CD4-positive, CD25-positive, alpha-beta regulatory T cell (primary cell): ENCODE measurements around the gene SEMA4F. TPM values are rescaled to one million over a fixed set of nuclear protein-coding genes. Genes with fewer than 3 reads are reported as not detected.

Experiments
- ATAC-seq, 2 donors: fragments of 150-1000 bp; cut with Tn5 transposase; one replicate each; pipeline ENCODE4 v1.10.0; 2021; ENCODE audit warnings: low read depth in 2 of 2, moderate number of reproducible peaks in 2 of 2, moderate library complexity in 1 of 2
- DNase-seq, 3 donors: peaks; one replicate each; pipeline versions ENCODE4 v3.0.0 to v3.0.0-alpha.2; 2012 to 2022; ENCODE audit warnings: mixed read lengths in 1 of 3
- H3K27ac ChIP-seq: one replicate; pipeline ENCODE4 v1.7.0; 2013; ENCODE audit warnings: mild to moderate bottlenecking, low read length; ENCODE audit not compliant: insufficient read depth, poor library complexity, severe bottlenecking
- H3K27me3 ChIP-seq: one replicate; pipeline ENCODE4 v1.7.0; 2013; ENCODE audit warnings: low read length; ENCODE audit not compliant: control insufficient read depth, insufficient read depth
- H3K36me3 ChIP-seq: one replicate; pipeline ENCODE4 v1.7.0; 2013; ENCODE audit warnings: mild to moderate bottlenecking, low read length, moderate library complexity; ENCODE audit not compliant: control insufficient read depth, insufficient read depth
- H3K4me1 ChIP-seq: 2 replicates; pipeline ENCODE4 v1.7.0; 2013; ENCODE audit warnings: mild to moderate bottlenecking, low read length; ENCODE audit not compliant: insufficient read depth, control insufficient read depth, poor library complexity, severe bottlenecking
- H3K4me3 ChIP-seq: one replicate; pipeline ENCODE4 v1.7.0; 2013; ENCODE audit warnings: low read depth, mild to moderate bottlenecking, low read length, moderate library complexity
- H3K9me3 ChIP-seq, 2 experiments: 1 replicate in 1 of 2; 2 replicates in 1 of 2; pipeline ENCODE4 v1.7.0; 2013; ENCODE audit warnings: low read length in 2 of 2, mild to moderate bottlenecking in 1 of 2, moderate library complexity in 1 of 2; ENCODE audit not compliant: control insufficient read depth in 2 of 2
- H3K27ac Mint-ChIP-seq, 3 donors: one replicate each; pipeline ENCODE4 v1.8.0; 2020 to 2022; ENCODE audit warnings: mild to moderate bottlenecking in 3 of 3, mixed read lengths in 3 of 3, moderate library complexity in 2 of 3
- H3K27me3 Mint-ChIP-seq: one replicate; pipeline ENCODE4 v1.8.0; 2022; ENCODE audit warnings: mild to moderate bottlenecking, mixed read lengths
- H3K36me3 Mint-ChIP-seq: one replicate; pipeline ENCODE4 v1.8.0; 2020; ENCODE audit warnings: mixed read lengths
- H3K4me1 Mint-ChIP-seq, 4 donors: one replicate each; pipeline ENCODE4 v1.8.0; 2020 to 2022; ENCODE audit warnings: mixed read lengths in 4 of 4, mild to moderate bottlenecking in 1 of 4
- H3K4me3 Mint-ChIP-seq, 4 donors: one replicate each; pipeline ENCODE4 v1.8.0; 2020 to 2022; ENCODE audit warnings: mild to moderate bottlenecking in 4 of 4, mixed read lengths in 4 of 4, moderate library complexity in 3 of 4
- H3K9me3 Mint-ChIP-seq, 7 donors: one replicate each; pipeline ENCODE4 v1.8.0; 2020 to 2022; ENCODE audit warnings: mixed read lengths in 7 of 7, mild to moderate bottlenecking in 3 of 7, moderate library complexity in 2 of 7
- polyA plus RNA-seq, 4 donors: library from polyadenylated mRNA; unstranded; fragments of 300-500 nt; fragmentation: Illumina TruSeq; gene quantifications; one replicate each; pipeline ENCODE4 v1.2.3, GENCODE V29; 2021
- total RNA-seq: library from RNA; stranded (reverse); gene quantifications from one replicate; pipeline ENCODE4 v1.2.3, GENCODE V29; 2022

SEMA4F gene
- total and polyA plus RNA-seq, 5 donors from 2014 or later = 7.3 to 11.1 (median 9.2) TPM

DNA sequence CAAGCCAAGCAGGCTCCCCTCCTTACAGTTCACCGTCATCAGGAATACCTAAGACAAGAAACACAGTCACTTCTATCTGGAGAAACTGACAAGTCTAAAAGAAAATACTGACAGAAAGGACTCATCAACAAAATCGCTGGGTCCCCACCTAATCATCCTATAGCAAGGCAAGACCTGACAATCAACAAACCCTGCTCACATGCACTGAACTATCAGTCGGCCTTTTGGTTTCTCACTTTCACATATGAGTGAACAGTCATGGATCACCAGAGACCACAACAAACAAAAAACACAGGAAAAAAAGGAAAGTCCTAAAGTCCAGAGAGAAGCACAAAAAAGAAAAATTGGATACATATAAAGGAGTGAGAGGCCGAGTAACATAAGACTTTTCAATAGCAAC is 70.4 kb downstream of the SEMA4F start:
- Mint-ChIP-seq H3K27ac (no peak overlapping the region), H3K27me3 (peaks cover 25% of the 10 kb centered on the region), H3K4me1 (no peaks in the 10 kb centered on the region), H3K4me3 (no peak overlapping the region), H3K36me3 (no peaks in the 10 kb centered on the region), H3K9me3 (no peaks in the 10 kb centered on the region)
- H3K27me3 ChIP-seq = peaks cover 13% of the 10 kb centered on the region
- DNase-seq (no peak), ATAC-seq (no peak)
- H3K27ac ChIP-seq = no peak overlapping the region
- no peaks in the 10 kb centered on the region for H3K36me3 ChIP-seq
- H3K4me3 ChIP-seq = no peak overlapping the region
- H3K9me3 ChIP-seq = no peaks in the 10 kb centered on the region
- H3K4me1 ChIP-seq = no peaks in the 10 kb centered on the region

DNA sequence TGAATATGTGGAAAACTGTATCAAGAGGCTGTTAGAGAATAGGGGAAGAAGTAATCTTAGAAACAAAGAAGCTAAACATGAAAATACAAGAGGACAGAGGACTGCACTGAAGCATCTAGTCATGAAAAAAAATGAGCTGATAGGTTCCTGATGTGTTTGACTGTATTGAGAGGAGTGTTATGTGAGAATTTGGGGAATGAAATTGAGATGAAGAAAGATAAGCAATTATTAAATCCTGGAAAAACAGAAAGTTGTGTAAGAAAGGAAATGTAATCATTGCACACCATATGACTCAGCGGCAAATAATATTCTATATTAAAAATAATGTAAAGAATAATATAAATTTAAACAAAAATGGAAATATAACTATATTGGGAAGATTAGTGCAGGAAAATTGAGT is 71.2 kb downstream of the SEMA4F start:
- H3K36me3 ChIP-seq = no peaks in the 10 kb centered on the region
- DNase-seq (no peak), ATAC-seq (no peak)
- no peak overlapping the region for H3K4me3 Mint-ChIP-seq
- no peaks in the 10 kb centered on the region for H3K9me3 ChIP-seq
- no peaks in the 10 kb centered on the region for H3K4me1 ChIP-seq
- H3K27ac Mint-ChIP-seq = no peak overlapping the region
- H3K4me1 Mint-ChIP-seq = no peaks in the 10 kb centered on the region
- H3K27me3 ChIP-seq = peaks cover 12% of the 10 kb centered on the region
- H3K36me3 Mint-ChIP-seq = no peaks in the 10 kb centered on the region
- H3K27ac ChIP-seq = no peak overlapping the region
- no peaks in the 10 kb centered on the region for H3K9me3 Mint-ChIP-seq
- no peak overlapping the region for H3K4me3 ChIP-seq
- peaks cover 27% of the 10 kb centered on the region for H3K27me3 Mint-ChIP-seq

DNA sequence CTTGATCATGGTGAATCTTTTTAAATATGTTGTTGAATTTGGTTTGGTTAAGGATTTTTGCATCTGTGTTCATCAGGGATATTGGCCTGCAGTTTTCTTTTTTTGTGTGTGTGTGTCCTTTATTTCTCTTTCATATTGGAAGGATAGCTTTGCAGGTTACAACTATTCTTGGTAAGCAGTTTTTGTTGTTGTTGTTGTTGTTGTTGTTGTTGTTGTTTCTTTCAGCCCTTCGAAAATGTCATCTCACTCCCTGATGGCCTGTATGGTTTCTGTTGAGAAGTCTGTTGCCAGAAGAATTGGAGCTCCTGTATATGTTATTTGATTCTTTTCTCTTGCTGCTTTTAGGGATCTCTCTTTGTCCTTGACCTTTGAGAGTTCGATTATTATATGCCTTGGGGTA is 74.8 kb downstream of the SEMA4F start:
- Histone ChIP-seq H3K4me3 (no peak overlapping the region), H3K27ac (no peak overlapping the region), H3K27me3 (peaks cover 21% of the 10 kb centered on the region), H3K4me1 (no peaks in the 10 kb centered on the region), H3K36me3 (no peaks in the 10 kb centered on the region), H3K9me3 (no peaks in the 10 kb centered on the region)
- no peak for DNase-seq
- H3K27ac Mint-ChIP-seq = no peak overlapping the region
- no peak overlapping the region for H3K4me3 Mint-ChIP-seq
- no peaks in the 10 kb centered on the region for H3K4me1 Mint-ChIP-seq
- peaks cover 32% of the 10 kb centered on the region for H3K27me3 Mint-ChIP-seq
- no peak for ATAC-seq
- H3K9me3 Mint-ChIP-seq = peaks cover 0 to 4% (median 0%) of the 10 kb centered on the region in 7 donors
- no peaks in the 10 kb centered on the region for H3K36me3 Mint-ChIP-seq

DNA sequence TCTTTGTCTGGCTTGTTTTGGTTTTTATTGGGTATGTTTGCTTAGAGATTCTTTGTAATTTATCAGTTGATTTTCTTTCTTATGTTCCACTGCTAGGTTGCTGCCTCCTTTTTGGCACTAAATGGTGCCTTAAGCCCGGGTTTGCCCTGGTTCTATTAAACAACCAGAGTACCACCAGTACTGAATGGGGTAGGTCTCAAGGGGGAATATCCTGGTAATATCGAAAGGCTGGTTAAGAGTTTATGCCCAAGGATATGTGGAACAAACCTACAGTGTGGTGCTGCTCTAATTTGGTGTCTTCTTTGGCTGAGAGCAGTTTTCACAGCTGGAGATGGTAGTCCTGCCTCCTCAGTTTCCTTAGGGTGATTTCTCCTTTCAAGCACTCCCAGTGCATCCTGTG is 76.5 kb downstream of the SEMA4F start:
- Histone ChIP-seq H3K27ac (no peak overlapping the region), H3K4me1 (no peaks in the 10 kb centered on the region), H3K9me3 (no peaks in the 10 kb centered on the region), H3K27me3 (peaks cover 23% of the 10 kb centered on the region), H3K4me3 (no peak overlapping the region), H3K36me3 (no peaks in the 10 kb centered on the region)
- Mint-ChIP-seq H3K4me3 (no peak overlapping the region), H3K9me3 (peaks cover 0 to 4% (median 0%) of the 10 kb centered on the region in 7 donors), H3K4me1 (peaks cover 0 to 3% (median 0%) of the 10 kb centered on the region in 4 donors), H3K27me3 (peaks cover 33% of the 10 kb centered on the region), H3K36me3 (no peaks in the 10 kb centered on the region), H3K27ac (no peak overlapping the region)
- DNase-seq = no peak
- ATAC-seq = no peak

Other genes starting within 250 kb of the SEMA4F start
- gene C2orf81, start 232.6 kb upstream of the SEMA4F start, total RNA-seq = 1.1 TPM
- 1 to 10 TPM; 1.2 to 3.9 (median 2.3) TPM for gene C2orf81, start 232.6 kb upstream of the SEMA4F start, polyA plus RNA-seq
- 18.4 TPM for gene WDR54, start 232.5 kb upstream of the SEMA4F start, total RNA-seq
- 10 to 100 TPM; 49.4 to 84.3 (median 59.2) TPM for gene WDR54, start 232.5 kb upstream of the SEMA4F start, polyA plus RNA-seq
- gene RTKN, start 212.3 kb upstream of the SEMA4F start, total RNA-seq = 0.39 TPM
- gene RTKN, start 212.3 kb upstream of the SEMA4F start, polyA plus RNA-seq = under 1 TPM in 2 of 4 donors, not detected in 2; 0.34 TPM
- 62.6 TPM for gene INO80B, start 199.2 kb upstream of the SEMA4F start, total RNA-seq
- gene INO80B, start 199.2 kb upstream of the SEMA4F start, polyA plus RNA-seq = 1 to 10 TPM; 5.0 to 9.3 (median 5.7) TPM
- gene WBP1, start 195.8 kb upstream of the SEMA4F start, total RNA-seq = 79.5 TPM
- 10 to 100 TPM; 33.5 to 46.7 (median 37.2) TPM for gene WBP1, start 195.8 kb upstream of the SEMA4F start, polyA plus RNA-seq
- 56.8 TPM for gene MOGS, start 188.9 kb upstream of the SEMA4F start, total RNA-seq
- 10 to 100 TPM; 31.7 to 38.0 (median 34.8) TPM for gene MOGS, start 188.9 kb upstream of the SEMA4F start, polyA plus RNA-seq
- gene MRPL53, start 181.6 kb upstream of the SEMA4F start, total RNA-seq = 57.2 TPM
- gene MRPL53, start 181.6 kb upstream of the SEMA4F start, polyA plus RNA-seq = 100 to 1,000 TPM; 120 to 163 (median 137) TPM
- 15.8 TPM for gene CCDC142, start 171.2 kb upstream of the SEMA4F start, total RNA-seq
- 10 to 100 TPM in 3 of 4 donors, 1 to 10 TPM in 1; 8.9 to 14.9 (median 10.4) TPM for gene CCDC142, start 171.2 kb upstream of the SEMA4F start, polyA plus RNA-seq
- gene TTC31, start 171.2 kb upstream of the SEMA4F start, total RNA-seq = 38.7 TPM
- gene TTC31, start 171.2 kb upstream of the SEMA4F start, polyA plus RNA-seq = 10 to 100 TPM; 21.7 to 24.7 (median 22.7) TPM
- not detected for gene LBX2, start 154.6 kb upstream of the SEMA4F start, total RNA-seq
- under 1 TPM in 2 of 4 donors, not detected in 2; 0.16 to 0.40 TPM for gene LBX2, start 154.6 kb upstream of the SEMA4F start, polyA plus RNA-seq
- gene PCGF1, start 146.6 kb upstream of the SEMA4F start, total RNA-seq = 17.0 TPM
- 10 to 100 TPM; 13.8 to 23.9 (median 15.6) TPM for gene PCGF1, start 146.6 kb upstream of the SEMA4F start, polyA plus RNA-seq
- not detected for gene TLX2, start 139.8 kb upstream of the SEMA4F start, total RNA-seq
- gene TLX2, start 139.8 kb upstream of the SEMA4F start, polyA plus RNA-seq = under 1 TPM in 2 of 4 donors, not detected in 2; 0.10 to 0.14 TPM
- 0.15 TPM for gene DQX1, start 128.0 kb upstream of the SEMA4F start, total RNA-seq
- not detected for gene DQX1, start 128.0 kb upstream of the SEMA4F start, polyA plus RNA-seq
- gene AUP1, start 124.5 kb upstream of the SEMA4F start, total RNA-seq = 183 TPM
- gene AUP1, start 124.5 kb upstream of the SEMA4F start, polyA plus RNA-seq = 100 to 1,000 TPM in 2 of 4 donors, 10 to 100 TPM in 2; 85.7 to 112 (median 99.7) TPM
- gene HTRA2, start 124.3 kb upstream of the SEMA4F start, total RNA-seq = 25.8 TPM
- gene HTRA2, start 124.3 kb upstream of the SEMA4F start, polyA plus RNA-seq = 10 to 100 TPM; 26.6 to 34.1 (median 30.5) TPM
- gene LOXL3, start 100.3 kb upstream of the SEMA4F start, total RNA-seq = 1.1 TPM
- under 1 TPM in 1 of 4 donors, not detected in 3; 0.09 TPM for gene LOXL3, start 100.3 kb upstream of the SEMA4F start, polyA plus RNA-seq
- 19.8 TPM for gene DOK1, start 99.5 kb upstream of the SEMA4F start, total RNA-seq
- gene DOK1, start 99.5 kb upstream of the SEMA4F start, polyA plus RNA-seq = 10 to 100 TPM; 29.9 to 39.3 (median 33.7) TPM
- not detected for gene M1AP, start 5.9 kb upstream of the SEMA4F start, total RNA-seq
- not detected for gene M1AP, start 5.9 kb upstream of the SEMA4F start, polyA plus RNA-seq
- 11.4 TPM for gene HK2, start 179.9 kb downstream of the SEMA4F start, total RNA-seq
- 1 to 10 TPM; 2.7 to 5.6 (median 4.1) TPM for gene HK2, start 179.9 kb downstream of the SEMA4F start, polyA plus RNA-seq